GM19025 (cell line): ENCODE measurements around the gene CDK18.

Experiments used
- ATAC-seq: cut with Tn5 transposase; IDR thresholded peaks from one replicate; pipeline ENCODE4 v1.9.1; 2021; ENCODE audit warnings: mild to moderate bottlenecking, low read depth, moderate library complexity; ENCODE audit not compliant: unreplicated experiment

Gene CDK18

GRCh38 chr1:205582046-205582445 lies 77.6 kb downstream of the CDK18 start:
- ATAC-seq = no peak
